GM13977 (cell line): ENCODE measurements around the gene ZNF341.

Source experiments
- DNase-seq: peaks from one replicate; pipeline ENCODE4 v3.0.0; 2012; ENCODE audit warnings: low spot score
- in situ Hi-C: fragments of 300-500 bp; cut with MboI; formaldehyde crosslinking; loops from one replicate; pipeline ENCODE4 v1.12.0; 2022; ENCODE audit warnings: low sequenced_read_pairs, low pct_unique_long_range_greater_than_20kb, mixed read lengths, inconsistent platforms; ENCODE audit not compliant: unreplicated experiment
- TF ChIP-seq, protein P1 (sequence below): IDR thresholded peaks from 2 replicates; pipeline ENCODE4 v1.5.1; 2012; ENCODE audit warnings: mild to moderate bottlenecking, control low read depth; ENCODE audit not compliant: insufficient read depth; ENCODE audit errors: extremely low read depth, missing control alignments

Gene ZNF341

DNA sequence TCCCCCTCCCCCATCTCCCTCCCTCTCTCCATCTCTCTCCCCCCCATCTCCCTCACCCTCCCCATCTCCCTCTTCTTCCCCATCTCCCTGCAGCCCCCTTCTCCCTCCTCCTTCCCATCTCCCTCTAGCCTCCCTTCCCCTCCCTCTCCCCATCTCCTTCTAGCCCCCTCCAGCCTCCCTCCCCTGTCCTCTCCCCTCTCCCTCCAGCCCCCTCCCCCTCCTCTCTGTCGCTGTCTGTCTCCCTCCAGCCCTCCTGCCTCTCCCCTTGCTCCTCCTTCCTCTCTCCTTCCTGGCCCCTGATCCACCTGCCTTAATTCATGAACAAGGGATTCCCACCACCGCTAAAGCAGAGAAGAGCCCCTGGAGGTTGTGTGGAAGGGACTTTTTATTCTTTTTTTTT, 52.4 kb downstream of the ZNF341 start:
- in situ Hi-C loops = no loop called here
- TF ChIP-seq, protein P1, sequence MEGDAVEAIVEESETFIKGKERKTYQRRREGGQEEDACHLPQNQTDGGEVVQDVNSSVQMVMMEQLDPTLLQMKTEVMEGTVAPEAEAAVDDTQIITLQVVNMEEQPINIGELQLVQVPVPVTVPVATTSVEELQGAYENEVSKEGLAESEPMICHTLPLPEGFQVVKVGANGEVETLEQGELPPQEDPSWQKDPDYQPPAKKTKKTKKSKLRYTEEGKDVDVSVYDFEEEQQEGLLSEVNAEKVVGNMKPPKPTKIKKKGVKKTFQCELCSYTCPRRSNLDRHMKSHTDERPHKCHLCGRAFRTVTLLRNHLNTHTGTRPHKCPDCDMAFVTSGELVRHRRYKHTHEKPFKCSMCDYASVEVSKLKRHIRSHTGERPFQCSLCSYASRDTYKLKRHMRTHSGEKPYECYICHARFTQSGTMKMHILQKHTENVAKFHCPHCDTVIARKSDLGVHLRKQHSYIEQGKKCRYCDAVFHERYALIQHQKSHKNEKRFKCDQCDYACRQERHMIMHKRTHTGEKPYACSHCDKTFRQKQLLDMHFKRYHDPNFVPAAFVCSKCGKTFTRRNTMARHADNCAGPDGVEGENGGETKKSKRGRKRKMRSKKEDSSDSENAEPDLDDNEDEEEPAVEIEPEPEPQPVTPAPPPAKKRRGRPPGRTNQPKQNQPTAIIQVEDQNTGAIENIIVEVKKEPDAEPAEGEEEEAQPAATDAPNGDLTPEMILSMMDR = no peak
- DNase-seq = no peak

DNA sequence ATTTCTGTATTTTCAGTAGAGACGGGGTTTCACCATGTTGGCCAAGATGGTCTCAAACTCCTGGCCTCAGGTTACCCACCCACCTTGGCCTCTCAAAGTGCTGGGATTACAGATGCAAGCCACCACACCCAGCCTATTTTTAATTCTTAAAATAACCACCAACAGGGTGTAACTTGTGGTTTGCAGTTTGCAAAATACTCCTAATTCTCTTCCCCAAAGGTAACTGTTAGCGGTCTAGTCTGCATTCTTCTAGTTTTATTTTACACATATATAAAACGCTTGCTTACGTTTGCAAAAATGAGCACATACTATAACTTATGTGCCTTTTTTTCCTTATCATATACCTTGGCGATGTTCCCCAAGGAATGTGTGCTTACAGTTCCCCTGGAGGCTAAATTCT, 53.7 kb downstream of the ZNF341 start:
- TF ChIP-seq, protein P1 = no peak
- in situ Hi-C loops = no loop called here
- no peak for DNase-seq

GRCh38 chr20:33787253-33787891, 55.6 kb downstream of the ZNF341 start:
- TF ChIP-seq, protein P1 = no peak
- in situ Hi-C loops = no loop called here

GRCh38 chr20:33788351-33789049, 56.7 kb downstream of the ZNF341 start:
- TF ChIP-seq, protein P1 = no peak
- in situ Hi-C loops = no loop called here
- no peak for DNase-seq

More at GRCh38 chr20:33787253-33787891, 55.6 kb downstream of the ZNF341 start:
- no peak for DNase-seq

- no peak for DNase-seq
- in situ Hi-C loops = no loop called here
- TF ChIP-seq, protein P1 = no peak
These were observed 57.5 kb downstream of the ZNF341 start for GRCh38 chr20:33789109-33789857.

GRCh38 chr20:33789858-33790182, 58.0 kb downstream of the ZNF341 start:
- TF ChIP-seq, protein P1 = no peak
- in situ Hi-C loops = no loop called here
- no peak for DNase-seq
